Neuronal stem cell (in vitro differentiated cells): ENCODE data around the gene HSPA14.

Source experiments
- DNase-seq: peaks from one replicate; pipeline ENCODE4 v3.0.0-alpha.2; 2013; ENCODE audit warnings: low spot score
- H2AFZ ChIP-seq: one replicate; pipeline ENCODE4 v1.6.1; 2013; ENCODE audit warnings: mild to moderate bottlenecking, low read length, inconsistent platforms
- H2AK5ac ChIP-seq: 2 replicates; pipeline ENCODE4 v1.6.1; 2013; ENCODE audit warnings: low read depth, mild to moderate bottlenecking, inconsistent platforms, low read length, moderate library complexity, mixed read lengths
- H2BK120ac ChIP-seq: 2 replicates; pipeline ENCODE4 v1.6.1; 2013; ENCODE audit warnings: low read depth, mild to moderate bottlenecking, inconsistent platforms, low read length, moderate library complexity, mixed read lengths
- H2BK12ac ChIP-seq: one replicate; pipeline ENCODE4 v1.6.1; 2013; ENCODE audit warnings: low read length, inconsistent platforms
- H2BK15ac ChIP-seq: 2 replicates; pipeline ENCODE4 v1.6.1; 2013; ENCODE audit warnings: mild to moderate bottlenecking, low read length, inconsistent platforms, mixed read lengths
- H2BK5ac ChIP-seq: one replicate; pipeline ENCODE4 v1.6.1; 2013; ENCODE audit warnings: inconsistent platforms, mild to moderate bottlenecking, low read length, moderate library complexity
- H3K14ac ChIP-seq: one replicate; pipeline ENCODE4 v1.6.1; 2013; ENCODE audit warnings: low read length, inconsistent platforms
- H3K18ac ChIP-seq: 2 replicates; pipeline ENCODE4 v1.6.1; 2013; ENCODE audit warnings: low read length, inconsistent platforms
- H3K23ac ChIP-seq: 2 replicates; pipeline ENCODE4 v1.6.1; 2013; ENCODE audit warnings: low read depth, mild to moderate bottlenecking, mixed read lengths, low read length, inconsistent platforms; ENCODE audit not compliant: poor library complexity
- H3K27ac ChIP-seq: replicated peaks from 3 replicates; pipeline ENCODE4 v1.5.1; 2013; ENCODE audit warnings: low read length, inconsistent platforms
- H3K27me3 ChIP-seq, 3 experiments: 2 replicates each; pipeline ENCODE4 v1.6.1; 2013; ENCODE audit warnings: low read length in 3 of 3, mild to moderate bottlenecking in 2 of 3, inconsistent platforms in 1 of 3, low read depth in 1 of 3, mixed read lengths in 1 of 3, moderate library complexity in 1 of 3; ENCODE audit not compliant: control insufficient read depth in 3 of 3, insufficient read depth in 3 of 3
- H3K36me3 ChIP-seq, 2 donors: replicated peaks in 1 of 2; 2 replicates each; pipeline ENCODE4 v1.6.1; 2013; ENCODE audit warnings: low read length in 2 of 2; ENCODE audit not compliant: control insufficient read depth in 2 of 2, insufficient read depth in 2 of 2
- H3K4ac ChIP-seq: 2 replicates; pipeline ENCODE4 v1.6.1; 2013; ENCODE audit warnings: inconsistent platforms, mild to moderate bottlenecking, low read length, moderate library complexity
- H3K4me1 ChIP-seq, 2 donors: 1 replicate in 1 of 2; 2 replicates in 1 of 2; pipeline ENCODE4 v1.6.1; 2013; ENCODE audit warnings: low read length in 2 of 2, low read depth in 1 of 2; ENCODE audit not compliant: control insufficient read depth in 2 of 2, insufficient read depth in 1 of 2
- H3K4me2 ChIP-seq: one replicate; pipeline ENCODE4 v1.6.1; 2013; ENCODE audit warnings: mild to moderate bottlenecking, low read length, inconsistent platforms; ENCODE audit not compliant: insufficient read depth, poor library complexity, severe bottlenecking
- H3K4me3 ChIP-seq, 2 donors: 2 replicates each; pipeline ENCODE4 v1.5.1; 2013; ENCODE audit warnings: low read length in 2 of 2, mild to moderate bottlenecking in 2 of 2, inconsistent platforms in 1 of 2, moderate library complexity in 1 of 2
- H3K79me1 ChIP-seq: one replicate; pipeline ENCODE4 v1.6.1; 2013; ENCODE audit warnings: low read depth, mild to moderate bottlenecking, inconsistent platforms, low read length, moderate library complexity
- H3K9ac ChIP-seq: one replicate; pipeline ENCODE4 v1.6.1; 2013; ENCODE audit warnings: mild to moderate bottlenecking, low read depth, low read length, inconsistent platforms; ENCODE audit not compliant: poor library complexity
- H3K9me3 ChIP-seq, 2 donors: replicated peaks in 1 of 2; 2 replicates each; pipeline versions ENCODE3 to v1.6.1; 2013; ENCODE audit warnings: low read length in 2 of 2, mild to moderate bottlenecking in 2 of 2, inconsistent platforms in 1 of 2, low read depth in 1 of 2, mixed read lengths in 1 of 2, moderate library complexity in 1 of 2; ENCODE audit not compliant: control insufficient read depth in 2 of 2, insufficient read depth in 1 of 2
- H4K8ac ChIP-seq: one replicate; pipeline ENCODE4 v1.6.1; 2013; ENCODE audit warnings: low read depth, mild to moderate bottlenecking, inconsistent platforms, low read length, moderate library complexity
- H4K91ac ChIP-seq: one replicate; pipeline ENCODE4 v1.6.1; 2013; ENCODE audit warnings: low read length, low read depth, mild to moderate bottlenecking, inconsistent platforms; ENCODE audit not compliant: poor library complexity
- WGBS, 2 donors: extraction: QIAGEN DNeasy Blood & Tissue Kit; methylation state at CpG; one replicate each; pipeline ENCODE4 v1.1.7; 2013; ENCODE audit warnings: missing lambda C conversion rate in 2 of 2, mixed read lengths in 1 of 2; ENCODE audit not compliant: insufficient read length in 2 of 2, insufficient replicate concordance in 1 of 2; ENCODE audit errors: extremely low coverage in 2 of 2; 5-methylcytosine and 5-hydroxymethylcytosine counted together

Gene HSPA14

GRCh38 chr10:14917827-14918226 lies 79.7 kb downstream of the HSPA14 start:
- Histone ChIP-seq H2BK120ac (no peak overlapping the region), H4K91ac (no peak overlapping the region), H2BK5ac (no peak overlapping the region), H3K79me1 (no peaks in the 10 kb centered on the region), H3K18ac (no peak overlapping the region), H2AFZ (no peak overlapping the region), H3K4me3 (no peak overlapping the region), H3K36me3 (peaks cover 16 to 93% of the 10 kb centered on the region in 2 donors), H3K27me3 (peaks cover 0 to 2% (median 0%) of the 10 kb centered on the region in 3 experiments), H3K9ac (no peak overlapping the region), H3K14ac (no peak overlapping the region), H2BK15ac (no peak overlapping the region), H3K23ac (no peak overlapping the region), H3K9me3 (peaks cover 8 to 28% of the 10 kb centered on the region in 2 donors), H4K8ac (no peak overlapping the region), H2AK5ac (no peak overlapping the region), H3K4me2 (no peak overlapping the region), H3K4ac (no peak overlapping the region), H3K27ac (no peak overlapping the region), H3K4me1 (no peaks in the 10 kb centered on the region), H2BK12ac (no peak overlapping the region)
- no peak for DNase-seq
- WGBS, 2 donors = no CpG with 5 or more reads among the region's 3 CpGs

GRCh38 chr10:14918964-14919363 lies 80.9 kb downstream of the HSPA14 start:
- H3K9ac ChIP-seq = no peak overlapping the region
- no peaks in the 10 kb centered on the region for H3K4me1 ChIP-seq
- H3K9me3 ChIP-seq = peaks cover 8 to 21% of the 10 kb centered on the region in 2 donors
- no peak overlapping the region for H3K4me3 ChIP-seq
- H2BK120ac ChIP-seq = no peak overlapping the region
- H2AFZ ChIP-seq = no peak overlapping the region
- H3K14ac ChIP-seq = no peak overlapping the region
- no peak for DNase-seq
- H2AK5ac ChIP-seq = no peak overlapping the region
- no peak overlapping the region for H3K27ac ChIP-seq
- H3K4me2 ChIP-seq = no peak overlapping the region
- no CpG with 5 or more reads among the region's 3 CpGs for WGBS, 2 donors
- H3K27me3 ChIP-seq = peaks cover 0 to 2% (median 0%) of the 10 kb centered on the region in 3 experiments
- H3K36me3 ChIP-seq = peaks cover 16 to 93% of the 10 kb centered on the region in 2 donors
- no peaks in the 10 kb centered on the region for H3K79me1 ChIP-seq
- H3K18ac ChIP-seq = no peak overlapping the region
- no peak overlapping the region for H3K23ac ChIP-seq
- H4K8ac ChIP-seq = no peak overlapping the region
- H2BK12ac ChIP-seq = no peak overlapping the region
- no peak overlapping the region for H2BK5ac ChIP-seq
- no peak overlapping the region for H3K4ac ChIP-seq
- no peak overlapping the region for H4K91ac ChIP-seq
- no peak overlapping the region for H2BK15ac ChIP-seq
